Panc1 (cell line): ENCODE data around the gene GNG10.

Experiments used
- CTCF ChIP-seq: fragments of 450-650 bp; IDR thresholded peaks from 2 replicates; pipeline ENCODE4 v1.5.1; 2017; ENCODE audit warnings: mild to moderate bottlenecking
- POLR2AphosphoS5 ChIP-seq: IDR thresholded peaks from 2 replicates; pipeline ENCODE4 v1.6.1; 2012; ENCODE audit warnings: mild to moderate bottlenecking, low read depth, low read length, moderate library complexity

- TF ChIP-seq CTCF = no peak
- TF ChIP-seq POLR2AphosphoS5 = no peak
Measured at GRCh38 chr9:111644195-111644772, 17.1 kb upstream of the GNG10 start.
